Progenitor cell of endocrine pancreas (in vitro differentiated cells): ENCODE results near the gene BST1. TPM values are rescaled to one million over a fixed set of nuclear protein-coding genes. Genes with fewer than 3 reads are reported as not detected.
"Not testable (repeated sequence)": the region's sequence is repeated elsewhere in the genome, so short reads cannot be mapped to it uniquely, and the experiment has no call there.

Source experiments
- DNase-seq: peaks from one replicate; pipeline ENCODE4 v3.0.0; 2021; ENCODE audit warnings: low spot score; ENCODE audit not compliant: unreplicated experiment
- H3K27ac Mint-ChIP-seq: 2 replicates; pipeline ENCODE4 v1.8.0; 2021; ENCODE audit warnings: mild to moderate bottlenecking, moderate library complexity, mixed read lengths
- H3K27me3 Mint-ChIP-seq: 2 replicates; pipeline ENCODE4 v1.8.0; 2021; ENCODE audit warnings: mixed read lengths
- H3K36me3 Mint-ChIP-seq: 2 replicates; pipeline ENCODE4 v1.8.0; 2022; ENCODE audit warnings: mixed read lengths; ENCODE audit not compliant: insufficient read depth
- H3K4me1 Mint-ChIP-seq: 2 replicates; pipeline ENCODE4 v1.8.0; 2021; ENCODE audit warnings: low read depth, mixed read lengths
- H3K4me3 Mint-ChIP-seq: 2 replicates; pipeline ENCODE4 v1.8.0; 2021; ENCODE audit warnings: low read depth, mild to moderate bottlenecking, moderate library complexity, mixed read lengths
- H3K9me3 Mint-ChIP-seq: 2 replicates; pipeline ENCODE4 v1.8.0; 2021; ENCODE audit warnings: low read depth, mixed read lengths
- CTCF ChIP-seq: fragments of 200-600 bp; sonication (generic); IDR thresholded peaks from one replicate; pipeline ENCODE4 v1.5.0; 2021; ENCODE audit warnings: antibody characterized with exemption, mild to moderate bottlenecking; ENCODE audit not compliant: unreplicated experiment
- total RNA-seq: library from RNA; stranded (reverse); gene quantifications from 2 replicates; pipeline ENCODE4 v1.2.1, GENCODE V29; 2021

BST1 gene
- total RNA-seq, 1 donor from 2014 or later, result 0.38 TPM

- no peaks in the 10 kb centered on the region for H3K4me1 Mint-ChIP-seq
These were observed 16.6 kb downstream of the BST1 start for GRCh38 chr4:15719506-15719905.

GRCh38 chr4:15720851-15721250, 18.0 kb downstream of the BST1 start:
- H3K4me3 Mint-ChIP-seq, result no peak overlapping the region
- no peak for DNase-seq
- TF ChIP-seq CTCF, result no peak
- H3K4me1 Mint-ChIP-seq, result no peaks in the 10 kb centered on the region
- H3K27me3 Mint-ChIP-seq, result no peaks in the 10 kb centered on the region
- no peak overlapping the region for H3K27ac Mint-ChIP-seq
- no peaks in the 10 kb centered on the region for H3K9me3 Mint-ChIP-seq
- no peaks in the 10 kb centered on the region for H3K36me3 Mint-ChIP-seq

More at GRCh38 chr4:15719506-15719905, 16.6 kb downstream of the BST1 start:
- Mint-ChIP-seq H3K27ac (no peak overlapping the region), H3K27me3 (no peaks in the 10 kb centered on the region), H3K36me3 (no peaks in the 10 kb centered on the region), H3K4me3 (no peak overlapping the region), H3K9me3 (no peaks in the 10 kb centered on the region)
- DNase-seq, result no peak
- no peak for TF ChIP-seq CTCF

- no peaks in the 10 kb centered on the region for H3K9me3 Mint-ChIP-seq
- DNase-seq, result no peak
- no peak overlapping the region for H3K27ac Mint-ChIP-seq
- H3K4me1 Mint-ChIP-seq, result no peaks in the 10 kb centered on the region
- H3K4me3 Mint-ChIP-seq, result no peak overlapping the region
- no peaks in the 10 kb centered on the region for H3K36me3 Mint-ChIP-seq
- TF ChIP-seq CTCF, result no peak
- no peaks in the 10 kb centered on the region for H3K27me3 Mint-ChIP-seq
These were observed 22.7 kb downstream of the BST1 start for GRCh38 chr4:15725608-15726007.

- no peaks in the 10 kb centered on the region for H3K36me3 Mint-ChIP-seq
- no peak for DNase-seq
- no peaks in the 10 kb centered on the region for H3K4me1 Mint-ChIP-seq
- no peak overlapping the region for H3K27ac Mint-ChIP-seq
- TF ChIP-seq CTCF, result peak; percentile 83
- no peaks in the 10 kb centered on the region for H3K27me3 Mint-ChIP-seq
- no peak overlapping the region for H3K4me3 Mint-ChIP-seq
- no peaks in the 10 kb centered on the region for H3K9me3 Mint-ChIP-seq
These were observed 27.2 kb downstream of the BST1 start for GRCh38 chr4:15729910-15730533.

- H3K27me3 Mint-ChIP-seq, H3K4me3 Mint-ChIP-seq, H3K4me1 Mint-ChIP-seq, DNase-seq, H3K9me3 Mint-ChIP-seq, H3K27ac Mint-ChIP-seq, H3K36me3 Mint-ChIP-seq: not testable (repeated sequence)
These were observed 30.2 kb downstream of the BST1 start for GRCh38 chr4:15733061-15733460.

- Mint-ChIP-seq H3K4me1 (no peaks in the 10 kb centered on the region), H3K36me3 (no peaks in the 10 kb centered on the region), H3K4me3 (no peak overlapping the region), H3K9me3 (no peaks in the 10 kb centered on the region), H3K27me3 (no peaks in the 10 kb centered on the region), H3K27ac (no peak overlapping the region)
- no peak for TF ChIP-seq CTCF
- DNase-seq, result no peak
These were observed 32.7 kb downstream of the BST1 start for GRCh38 chr4:15735536-15735935.
